OCI-LY7 (cell line): ENCODE data around the gene P2RX1.

Experiments used
- CTCF ChIP-seq: fragments of 200-600 bp; sonication (generic); conservative IDR thresholded peaks from 2 replicates; pipeline ENCODE4 v1.5.1; 2014; ENCODE audit warnings: mild to moderate bottlenecking, antibody characterized with exemption, low read length, moderate library complexity, mixed read lengths
- EZH2phosphoT487 ChIP-seq: fragments of 200-600 bp; sonication (generic); IDR thresholded peaks from 2 replicates; pipeline ENCODE4 v1.6.1; 2018; ENCODE audit warnings: low read depth, borderline replicate concordance, mild to moderate bottlenecking, mixed run types, antibody characterized with exemption, low read length, moderate library complexity, mixed read lengths

- no peak for TF ChIP-seq CTCF
- TF ChIP-seq EZH2phosphoT487 = no peak
These were observed 9.4 kb downstream of the P2RX1 start for GRCh38 chr17:3906881-3907280.
